GM21526 (cell line): ENCODE results near the gene TFR2.

Experiments
- ATAC-seq: cut with Tn5 transposase; IDR thresholded peaks from one replicate; pipeline ENCODE4 v1.9.1; 2021; ENCODE audit warnings: moderate library complexity; ENCODE audit not compliant: unreplicated experiment, low FRiP score

Gene TFR2

DNA sequence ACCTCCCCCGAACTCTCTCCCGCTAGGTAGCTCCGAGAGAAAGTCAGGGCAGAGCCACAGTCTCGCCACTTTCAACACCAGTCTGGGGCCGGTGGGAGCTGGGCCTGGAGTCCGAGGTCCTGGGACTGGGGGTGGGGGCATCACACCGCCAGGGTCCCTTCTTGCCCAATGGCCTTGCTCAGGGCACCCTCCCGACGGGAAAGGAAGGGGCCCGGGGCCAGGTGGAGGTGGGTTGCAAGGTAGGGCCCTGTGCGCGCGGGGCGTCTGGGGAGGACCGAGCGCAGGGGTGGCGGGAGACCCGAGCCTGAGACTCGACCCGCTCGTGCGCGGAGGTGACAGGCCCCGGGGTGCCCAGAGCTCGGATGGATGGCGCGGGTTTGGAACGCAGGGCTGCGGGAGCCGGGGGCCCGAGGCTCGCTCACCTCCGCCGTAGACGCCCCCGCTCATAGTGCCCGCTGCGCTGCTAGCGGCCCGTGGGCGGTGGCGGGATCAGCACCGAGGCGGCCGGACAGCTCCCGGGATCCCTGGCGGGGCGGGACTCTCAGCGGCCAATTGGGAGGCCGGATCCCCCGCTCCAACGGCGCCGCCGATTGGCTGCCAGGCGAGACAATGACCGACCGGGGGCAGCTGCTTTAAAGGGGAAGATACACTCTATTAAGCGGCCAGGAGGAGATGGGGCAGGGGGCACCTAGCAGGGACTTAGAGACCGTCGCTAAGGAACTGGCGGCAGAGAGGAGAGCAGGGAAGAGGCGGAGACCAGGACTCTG is 14.7 kb upstream of the TFR2 start, which contains the start of gene ACTL6B:
TSS of gene ACTL6B (minus strand) at position 541 of the 767 bp plus-strand sequence. CDS start at position 447, 94 bp downstream.
- no peak for ATAC-seq

DNA sequence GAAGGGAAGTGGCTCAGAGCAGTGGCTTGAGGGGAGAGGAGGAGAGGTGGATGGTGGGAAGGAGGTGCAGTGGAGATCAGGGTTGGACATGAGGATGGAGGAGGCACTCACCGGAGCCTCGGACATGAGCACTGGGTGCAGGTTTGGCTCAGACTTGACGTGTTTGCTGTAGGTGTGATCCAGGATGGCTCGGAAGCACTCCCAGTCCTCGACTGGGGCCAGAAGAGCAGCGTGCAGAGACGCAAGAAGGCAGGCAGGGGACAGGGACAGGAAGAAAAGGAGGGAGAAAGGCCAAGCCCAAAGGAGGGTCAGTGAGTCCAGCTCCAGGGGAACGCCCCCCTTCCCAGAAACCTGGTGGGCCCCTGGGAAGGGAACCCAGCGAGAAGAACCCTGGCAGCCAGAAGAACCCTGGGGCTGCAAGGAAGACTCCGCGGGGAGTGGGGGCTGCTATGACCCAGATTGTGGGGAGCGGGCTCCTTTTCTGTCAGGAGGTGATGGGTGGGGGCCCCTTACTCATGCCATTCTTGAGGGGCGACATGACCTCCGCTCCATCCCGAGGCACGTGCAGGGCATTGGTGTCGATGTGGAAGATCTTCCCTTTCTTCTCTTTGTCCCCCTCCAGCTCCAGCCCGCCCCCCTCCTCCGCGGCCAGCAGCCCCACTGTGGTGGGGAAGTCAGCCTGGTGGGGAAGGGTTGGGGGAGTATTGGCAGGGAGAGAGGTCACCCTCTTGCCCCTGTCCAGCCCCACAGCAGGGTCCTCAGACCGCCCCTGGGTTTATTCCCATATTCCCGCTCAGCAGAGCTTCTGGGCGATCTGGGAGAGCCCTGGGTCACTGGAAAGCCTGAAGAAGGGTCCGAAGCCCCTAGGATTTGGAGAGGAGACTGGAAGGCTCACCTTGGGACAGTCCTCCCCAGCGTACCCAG is 13.8 kb upstream of the TFR2 start:
- ATAC-seq, result no peak

DNA sequence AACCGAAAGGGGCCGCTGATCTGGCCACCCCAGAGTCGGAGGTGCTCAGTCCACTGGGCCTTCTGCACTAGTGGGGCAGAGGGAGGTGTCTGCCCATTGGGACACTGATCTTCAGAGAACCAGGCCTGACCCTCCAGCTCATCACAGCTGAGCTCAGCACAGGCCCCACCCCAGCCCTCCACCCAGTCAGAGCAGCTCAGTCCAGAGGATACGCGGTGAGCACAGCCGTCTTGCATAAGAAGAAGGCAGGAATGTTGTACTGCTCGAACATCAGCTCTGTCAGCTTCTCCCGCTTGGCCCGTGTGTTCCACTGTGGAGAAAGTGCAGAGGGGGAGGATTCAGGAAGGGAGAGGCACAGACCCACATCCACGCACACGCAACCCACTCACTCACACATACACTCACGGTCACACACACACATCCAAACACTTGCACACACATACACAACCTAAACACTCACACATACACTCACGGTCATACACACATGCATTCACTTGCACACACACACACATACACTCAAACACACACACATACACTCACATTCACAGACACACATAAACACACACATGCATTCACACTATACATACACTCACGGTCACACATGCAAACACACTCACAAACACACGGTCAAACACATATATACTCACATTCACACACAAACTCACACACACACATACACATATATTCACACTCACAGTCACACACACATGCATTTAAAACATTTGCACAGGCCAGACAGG is 8.6 kb upstream of the TFR2 start:
- no peak for ATAC-seq

DNA sequence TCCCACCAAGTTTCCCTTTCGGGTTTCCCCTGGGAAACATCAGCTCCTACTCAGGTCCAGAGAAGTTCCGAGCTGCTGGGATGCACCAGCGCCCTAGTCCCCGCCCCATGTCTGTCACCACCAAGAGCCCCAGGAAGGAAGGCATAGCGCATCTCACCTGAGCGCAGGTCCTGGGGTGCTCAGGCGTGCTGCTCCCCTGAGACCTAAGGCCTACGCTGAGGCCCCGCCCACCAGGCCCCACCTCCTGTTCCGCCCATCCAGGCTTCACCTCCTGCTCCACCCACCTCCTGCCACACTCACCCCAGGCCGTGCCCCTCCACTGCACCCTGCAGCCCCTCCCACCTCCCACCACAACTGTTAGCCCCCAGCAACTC is 1.2 kb upstream of the TFR2 start:
- no peak for ATAC-seq

DNA sequence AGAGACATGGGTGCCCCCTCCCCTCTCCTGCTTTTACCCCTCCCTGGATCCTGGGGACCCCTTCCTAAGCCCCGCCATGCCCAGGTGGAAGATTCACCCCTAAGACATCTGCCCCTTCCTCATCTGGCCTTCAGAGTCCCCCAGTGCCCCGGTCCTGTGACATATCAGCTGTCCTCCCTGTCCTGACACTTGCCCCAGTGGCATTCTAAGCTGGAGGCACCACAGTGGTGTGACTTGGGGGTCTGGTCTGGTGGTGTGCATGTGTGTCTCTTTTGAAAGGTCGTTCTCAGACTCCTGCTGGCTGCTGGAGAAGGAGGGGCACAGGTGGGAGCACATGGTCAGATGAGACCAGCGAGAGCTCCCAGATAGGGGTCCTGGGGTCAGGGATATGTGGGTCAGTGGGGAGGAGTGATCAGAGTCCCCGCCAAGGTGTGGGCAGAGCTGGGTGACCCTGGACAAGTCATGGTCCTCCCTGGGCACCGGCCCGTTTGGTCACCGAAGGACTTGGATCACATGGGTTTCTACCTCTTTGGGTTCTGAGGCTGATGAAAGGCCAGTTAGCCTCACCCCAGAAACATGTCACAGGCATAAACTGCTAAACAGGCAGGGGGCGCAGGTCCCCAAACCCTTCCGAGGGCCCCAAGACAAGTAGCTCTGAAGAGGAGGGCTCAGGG is 645 bp upstream of the TFR2 start:
- ATAC-seq, result no peak

DNA sequence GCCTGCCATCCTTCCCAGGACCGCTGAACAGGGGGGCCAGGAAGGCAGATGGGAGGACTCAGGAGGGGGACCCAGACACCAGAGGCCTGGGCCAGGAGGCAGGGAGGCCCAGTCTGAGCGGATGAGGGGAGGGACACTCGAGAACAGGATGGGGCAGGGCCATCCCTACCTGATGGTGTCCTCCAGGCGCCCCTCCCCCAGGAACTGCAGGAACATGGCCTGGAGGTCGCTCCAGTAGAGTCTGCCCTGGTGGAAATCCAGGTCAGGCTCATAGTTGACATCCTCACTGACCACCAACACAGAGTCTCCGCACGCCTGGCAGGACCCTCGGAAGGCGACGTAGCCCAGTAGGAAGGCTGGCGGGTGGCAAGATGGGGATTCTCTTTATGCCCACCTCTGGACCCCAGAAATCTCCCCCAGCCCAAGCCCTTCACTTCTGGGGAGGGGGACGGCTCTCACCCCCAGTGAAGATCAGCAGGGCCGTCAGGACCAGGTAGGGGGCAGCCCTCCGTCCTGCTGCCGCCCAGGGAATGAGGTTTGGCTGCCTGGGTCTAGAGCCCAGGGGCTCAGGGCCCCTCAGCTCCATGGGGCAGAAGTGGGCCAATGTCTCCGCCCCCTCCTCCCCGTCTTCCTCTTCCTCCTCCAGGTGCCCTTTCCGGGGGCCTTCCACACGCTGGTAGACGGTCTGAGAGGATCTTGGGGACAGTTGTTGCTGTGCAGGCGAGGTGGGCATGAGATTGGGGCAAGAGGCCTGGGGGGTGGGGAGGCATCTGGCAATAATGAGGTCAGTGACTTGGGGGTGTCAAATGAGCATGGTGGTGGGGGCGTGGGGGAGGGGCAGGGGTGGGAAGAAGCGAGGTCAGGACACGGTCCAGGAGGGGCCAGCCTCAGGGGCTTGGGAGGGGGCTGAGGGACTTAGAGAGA is 573 bp downstream of the TFR2 start:
- ATAC-seq, result no peak

DNA sequence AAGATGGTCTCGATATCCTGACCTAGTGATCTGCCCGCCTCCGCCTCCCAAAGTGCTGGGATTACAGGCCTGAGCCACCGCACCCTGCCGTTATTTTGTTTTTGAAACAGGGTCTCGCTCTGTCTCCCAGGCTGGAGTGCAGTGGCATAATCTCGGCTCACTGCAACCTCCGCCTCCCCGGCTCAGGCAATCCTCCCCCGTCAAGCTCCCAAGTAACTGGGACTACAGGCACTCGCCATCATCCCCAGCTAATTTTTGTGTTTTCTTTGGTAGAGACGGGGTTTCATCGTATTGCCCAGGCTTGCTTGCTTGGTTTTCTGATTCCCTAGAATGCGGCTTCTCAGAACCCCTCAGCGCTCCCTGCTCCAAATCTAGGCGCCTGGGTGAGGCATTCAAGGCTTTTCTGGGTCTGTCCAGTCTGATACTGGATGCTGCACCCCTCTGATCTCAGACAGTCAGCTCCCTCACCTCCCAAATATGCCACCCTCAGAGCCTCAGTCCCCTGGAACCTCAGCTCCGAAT is 1.3 kb downstream of the TFR2 start:
- ATAC-seq, result no peak

DNA sequence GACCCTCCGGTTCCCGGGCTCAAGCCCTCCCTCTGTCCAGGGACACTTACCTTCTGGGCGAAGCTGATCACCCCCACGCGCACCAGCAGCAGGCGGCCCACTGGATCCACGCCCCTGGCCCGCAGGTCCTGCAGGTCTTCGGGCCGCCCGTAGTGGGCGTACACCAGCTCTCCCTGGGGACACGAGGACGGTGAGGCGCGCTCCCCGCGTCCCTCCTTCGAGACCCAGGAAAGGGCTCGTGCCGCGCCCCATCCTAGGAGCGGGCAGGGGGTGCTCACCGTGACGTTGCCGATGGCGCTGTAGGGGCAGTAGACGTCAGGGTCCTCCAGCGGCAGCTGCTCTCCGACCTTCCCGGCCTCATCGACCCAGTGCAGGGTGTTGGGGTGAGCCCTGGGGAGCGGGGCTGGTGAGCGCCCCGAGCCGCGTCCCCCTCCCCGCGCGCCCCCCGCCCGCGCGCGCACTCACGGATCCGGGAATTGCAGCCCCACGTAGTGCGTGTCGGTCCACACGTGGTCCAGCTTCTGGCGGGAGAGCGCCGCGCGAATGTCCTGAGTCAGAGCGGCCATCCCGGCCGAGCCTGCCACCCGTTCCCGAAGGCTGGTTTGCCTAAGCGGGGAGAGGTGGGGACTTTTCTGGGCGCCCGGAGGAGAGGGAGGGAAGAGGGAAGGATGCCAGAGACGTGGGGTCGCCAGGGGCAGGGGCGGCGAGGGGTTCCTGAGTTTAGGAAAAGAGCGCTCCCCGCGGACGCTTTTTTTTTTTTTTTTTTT is 8.2 kb downstream of the TFR2 start:
- ATAC-seq, result no peak

DNA sequence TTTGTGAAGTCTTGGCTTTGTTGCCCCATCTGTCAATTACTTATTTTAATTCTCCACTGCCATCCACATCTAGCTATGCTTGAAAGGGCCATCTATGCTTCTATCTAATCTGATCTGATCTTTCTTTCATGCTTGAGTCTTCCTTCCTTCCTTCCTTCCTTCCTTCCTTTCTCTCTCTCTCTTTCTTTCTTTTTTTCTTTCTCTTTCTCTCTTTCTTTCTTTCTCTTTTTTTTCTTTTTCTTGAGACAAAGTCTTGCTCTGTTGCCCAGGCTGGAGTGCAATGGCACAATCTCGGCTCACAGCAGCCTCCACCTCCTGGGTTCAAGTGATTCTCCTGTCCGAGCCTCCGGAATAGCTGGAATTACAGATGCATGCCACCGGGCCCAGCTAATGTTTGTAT is 11.3 kb downstream of the TFR2 start:
- ATAC-seq, result no peak

DNA sequence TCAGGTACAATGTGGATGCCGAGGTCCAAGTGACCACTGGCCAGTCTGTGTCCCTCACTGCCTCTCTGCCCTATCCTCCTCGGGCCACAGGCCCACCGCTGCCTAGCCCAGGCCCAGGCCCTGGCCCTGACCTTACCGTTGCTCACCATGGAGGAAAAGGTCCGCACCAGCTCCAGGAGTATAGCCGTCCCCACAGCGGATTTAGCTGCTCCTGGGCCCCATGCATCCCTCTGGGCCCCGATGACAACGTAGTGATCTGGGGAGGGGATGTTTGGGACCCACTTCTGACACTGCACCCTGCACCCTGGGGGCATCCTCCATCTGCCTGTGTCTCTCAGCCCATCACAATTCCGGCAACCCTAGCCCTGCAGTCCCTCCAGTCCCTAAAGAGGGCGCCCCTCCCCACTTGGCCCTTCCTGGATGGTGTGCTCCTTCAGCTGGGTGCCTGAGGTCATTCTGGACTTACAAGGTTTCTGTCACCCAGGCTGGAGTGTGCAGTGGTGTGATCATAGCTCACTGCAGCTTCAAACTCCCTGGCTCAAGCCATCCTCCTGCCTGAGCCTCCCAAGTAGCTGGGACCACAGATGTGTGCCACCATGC is 12.1 kb downstream of the TFR2 start:
- ATAC-seq, result no peak

DNA sequence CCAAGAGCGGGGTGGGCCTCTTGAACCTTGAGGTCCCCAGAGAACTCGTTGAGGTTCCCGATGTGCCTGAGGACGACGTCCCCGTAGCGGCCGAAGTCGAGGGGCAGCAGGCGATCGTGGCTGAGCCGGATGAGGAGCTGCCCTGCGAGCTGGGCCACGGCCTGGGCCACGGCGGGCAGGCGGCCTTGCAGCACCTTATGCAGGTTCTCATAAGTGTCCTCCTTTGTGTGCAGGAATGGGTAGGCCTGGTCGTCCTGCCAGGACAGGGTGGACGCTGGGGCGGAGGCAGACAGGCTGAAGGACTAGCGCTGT is 14.2 kb downstream of the TFR2 start:
- ATAC-seq, result no peak

DNA sequence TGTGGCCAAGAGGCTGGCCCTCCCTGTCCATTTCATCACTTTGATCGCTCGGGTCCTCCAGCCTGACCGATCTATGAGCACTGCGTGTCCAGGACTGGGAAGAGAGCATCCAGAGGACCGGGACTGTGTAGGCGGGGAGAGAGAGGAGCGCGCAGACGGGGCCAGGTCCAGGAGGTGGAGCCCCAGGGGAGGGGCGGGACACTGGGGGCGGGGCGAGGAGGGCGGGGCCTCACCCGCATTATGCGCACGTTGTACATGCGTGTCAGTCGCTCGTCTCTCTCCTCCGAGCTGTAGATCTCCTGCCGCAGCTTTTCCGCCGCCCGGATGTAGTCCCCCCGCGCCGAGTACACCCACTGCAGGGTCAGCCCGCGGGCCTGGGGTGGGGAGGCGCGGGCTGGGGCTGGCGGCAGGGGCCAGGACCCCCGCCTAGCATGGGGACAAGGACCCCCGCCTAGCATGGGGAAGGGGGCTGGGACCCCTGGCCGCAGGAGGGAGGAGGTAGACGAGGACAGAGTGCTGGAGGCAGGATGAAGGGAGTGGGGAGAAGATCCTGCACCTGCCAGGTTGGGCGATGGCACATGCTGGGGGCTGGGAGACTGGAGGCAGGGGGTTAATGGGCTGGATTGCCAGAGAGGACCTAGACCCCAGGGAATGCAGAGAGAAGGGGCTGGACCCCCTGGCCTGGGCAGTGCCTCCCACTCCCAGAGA is 14.7 kb downstream of the TFR2 start:
- peak; percentile 80 for ATAC-seq

DNA sequence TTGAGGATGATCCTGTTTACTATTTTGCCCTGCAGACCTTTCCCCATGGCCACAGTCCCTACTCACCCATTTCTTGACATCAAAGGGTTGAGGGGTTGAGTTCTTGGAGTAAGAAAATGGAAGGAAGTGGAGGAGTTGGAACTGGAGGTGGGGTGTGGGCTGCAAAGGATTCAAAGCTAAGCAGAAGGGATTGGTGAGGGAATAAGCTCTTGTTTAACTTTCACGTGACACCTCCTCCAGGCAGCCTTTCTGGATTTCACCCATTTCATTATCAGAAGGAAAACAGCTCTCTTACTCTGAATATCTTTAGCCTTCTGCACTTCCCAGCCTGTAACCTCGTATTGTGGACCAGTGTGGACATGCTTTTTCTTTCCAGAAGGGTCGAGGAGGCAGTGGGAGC is 15.3 kb downstream of the TFR2 start:
- no peak for ATAC-seq

DNA sequence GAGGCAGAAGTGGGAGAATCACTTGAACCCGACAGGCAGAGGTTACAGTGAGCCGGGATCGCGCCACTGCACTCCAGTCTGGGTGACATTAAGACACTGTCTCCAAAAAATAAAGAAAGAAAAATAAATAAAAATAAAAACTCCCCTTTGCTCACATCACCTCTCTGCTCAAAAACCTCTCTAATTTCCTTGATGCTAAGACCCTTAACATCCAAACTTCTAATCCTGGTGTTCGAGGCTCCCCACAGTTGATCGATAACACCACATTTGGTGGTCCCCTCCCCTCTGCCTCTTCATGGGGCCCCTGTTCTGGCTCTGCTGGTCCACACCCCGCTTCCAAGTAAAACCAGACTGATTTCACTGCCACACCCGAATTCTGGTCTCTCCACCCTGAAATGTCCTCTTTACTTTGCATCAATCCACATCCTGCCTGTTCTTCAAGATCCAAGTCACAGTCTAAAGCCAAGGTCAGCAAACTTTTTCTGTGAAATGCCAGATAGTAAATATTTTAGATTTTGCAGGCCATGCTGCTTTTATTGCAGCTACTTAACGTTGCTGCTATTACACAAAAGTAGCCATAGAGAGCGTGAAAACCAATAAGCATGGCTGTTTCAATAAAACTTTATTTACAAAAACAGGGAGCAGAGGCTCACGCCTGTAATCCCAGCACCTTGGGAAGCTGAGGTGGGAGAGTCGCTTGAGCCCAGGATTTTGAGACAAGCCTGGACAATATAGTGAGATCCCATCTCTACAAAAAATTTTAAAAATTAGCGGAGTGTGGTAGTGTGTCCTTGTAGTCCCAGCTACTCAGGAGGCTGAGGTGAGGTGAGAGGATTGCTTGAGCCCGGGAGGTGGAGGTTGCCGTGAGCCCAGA is 17.2 kb downstream of the TFR2 start:
- no peak for ATAC-seq

DNA sequence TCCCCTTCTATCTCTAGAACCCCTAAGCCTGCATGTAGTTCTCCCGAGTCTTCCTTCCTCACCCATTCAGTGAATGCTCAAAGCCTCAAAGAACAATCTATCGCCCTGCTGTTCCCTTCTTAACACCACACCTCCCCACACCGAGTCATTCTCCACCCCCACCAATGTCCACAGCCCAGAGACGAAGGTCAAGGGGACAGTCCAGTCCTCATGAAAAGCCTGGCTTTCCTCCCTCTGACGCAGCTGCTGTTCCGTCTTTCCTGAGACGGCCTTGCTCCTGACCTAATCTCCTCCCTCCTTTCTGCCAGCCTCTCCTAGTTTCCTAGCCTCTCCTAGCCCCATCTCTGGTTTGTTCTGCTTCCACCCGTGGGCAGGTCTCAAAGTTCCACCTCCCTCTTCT is 19.8 kb downstream of the TFR2 start:
- ATAC-seq, result no peak

DNA sequence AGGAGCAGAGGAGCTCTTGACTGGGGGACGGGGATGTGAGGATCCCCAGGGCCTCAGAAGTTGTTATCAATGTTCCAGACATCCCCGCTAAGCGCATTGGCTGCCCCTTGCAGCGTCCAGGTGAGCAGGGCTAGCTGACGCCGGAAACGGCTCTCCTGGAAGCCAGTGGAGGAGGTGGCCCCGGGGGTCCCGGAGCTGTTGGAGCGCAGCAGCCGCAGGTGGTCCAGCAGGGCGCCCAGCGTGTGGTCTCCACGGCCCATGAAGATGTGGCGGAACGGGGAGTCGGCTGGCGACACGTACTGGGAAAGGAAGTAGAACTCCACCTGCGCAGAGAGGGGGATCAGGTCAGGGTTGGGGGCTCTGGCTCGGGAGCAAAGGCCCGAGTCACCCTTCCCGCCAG is 20.5 kb downstream of the TFR2 start:
- ATAC-seq, result no peak

DNA sequence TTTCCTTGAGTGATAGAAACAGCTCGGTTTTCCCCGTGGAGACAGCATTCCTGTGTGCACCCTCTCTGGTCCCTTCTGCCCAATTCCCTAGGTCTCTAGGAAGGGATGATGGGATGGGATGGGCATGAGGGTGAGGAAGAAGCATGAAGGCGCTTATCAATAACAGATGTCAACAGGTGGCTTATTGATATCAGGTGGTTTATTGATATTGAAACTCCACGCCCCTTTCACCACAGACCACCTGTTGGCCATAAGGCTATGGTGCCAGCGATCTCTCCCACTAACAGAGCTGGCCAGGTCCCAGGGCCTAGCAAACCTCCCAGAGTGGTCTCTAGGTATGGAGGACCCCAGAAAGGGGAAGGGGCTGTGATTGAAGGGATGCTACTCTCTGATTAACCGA is 21.1 kb downstream of the TFR2 start:
- no peak for ATAC-seq
